Endothelial cell of umbilical vein (primary cell): ENCODE data around the gene PAPPA. TPM values are rescaled to one million over a fixed set of nuclear protein-coding genes. Genes with fewer than 3 reads are reported as not detected.

Source experiments
- BruUV-seq: library from RNA; stranded (reverse); fragments of 400-500 nt; replicated peaks from 2 replicates; lab custom pipeline; 2021; lab: Mats Ljungman, UMichigan
- CTCF ChIA-PET: fragments of 300-600, 350-600 bp; sonication (Branson Sonifier 250); formaldehyde crosslinking; loops from one replicate; lab custom pipeline; 2021; ENCODE audit warnings: antibody characterized with exemption, inconsistent platforms; lab: Charles Lee
- POLR2A ChIA-PET: fragments of 300-600, 350-600 bp; sonication (Branson Sonifier 250); formaldehyde crosslinking; loops from one replicate; lab custom pipeline; 2021; ENCODE audit warnings: antibody characterized with exemption, inconsistent platforms; lab: Charles Lee
- DNase-seq: peaks from one replicate; pipeline ENCODE4 v3.0.0-alpha.2; 2011; ENCODE audit warnings: low read depth, low spot score
- FAIRE-seq: peaks from 2 replicates; lab custom pipeline; 2011; peaks lifted over from hg19 to GRCh38; lab: Jason Lieb, UNC
- H2AFZ ChIP-seq: 2 replicates; pipeline ENCODE4 v1.6.0; 2012; ENCODE audit warnings: low read depth, low read length, control low read depth, inconsistent platforms
- H3K27ac ChIP-seq: 2 replicates; pipeline ENCODE4 v1.5.1; 2011; ENCODE audit warnings: low read depth, mild to moderate bottlenecking, control low read depth, low read length, moderate library complexity; ENCODE audit not compliant: insufficient read depth
- H3K27me3 ChIP-seq, 2 experiments: 2 replicates each; pipeline versions ENCODE4 v1.6.0 to v1.6.1; 2011; ENCODE audit warnings: low read length in 2 of 2, mixed read lengths in 1 of 2; ENCODE audit not compliant: control insufficient read depth in 2 of 2, insufficient read depth in 2 of 2
- H3K36me3 ChIP-seq, 2 experiments: 2 replicates in 1 of 2; 3 replicates in 1 of 2; pipeline ENCODE4 v1.5.1; 2011; ENCODE audit warnings: low read length in 2 of 2, mild to moderate bottlenecking in 1 of 2, moderate library complexity in 1 of 2; ENCODE audit not compliant: control insufficient read depth in 2 of 2, insufficient read depth in 2 of 2; ENCODE audit errors: extremely low read depth in 1 of 2
- H3K4me1 ChIP-seq: 3 replicates; pipeline ENCODE4 v1.5.1; 2011; ENCODE audit warnings: mild to moderate bottlenecking, low read length; ENCODE audit not compliant: control insufficient read depth, insufficient read depth; ENCODE audit errors: extremely low read depth
- H3K4me2 ChIP-seq: 2 replicates; pipeline ENCODE4 v1.6.1; 2011; ENCODE audit warnings: low read length, control low read depth, mixed read lengths; ENCODE audit not compliant: insufficient read depth
- H3K4me3 ChIP-seq, 3 experiments: fragments of 200-600 bp in 1 of 3; sonication (generic), shearing (Covaris generic) in 1 of 3; replicated peaks in 1 of 3; 2 replicates each; pipeline ENCODE4 v1.5.1; 2011 to 2016; ENCODE audit warnings: control low read depth in 3 of 3, low read length in 3 of 3, mild to moderate bottlenecking in 2 of 3, inconsistent platforms in 1 of 3, low read depth in 1 of 3, moderate library complexity in 1 of 3; ENCODE audit not compliant: insufficient read depth in 1 of 3
- H3K79me2 ChIP-seq: 2 replicates; pipeline ENCODE4 v1.6.0; 2012; ENCODE audit warnings: low read length, inconsistent platforms; ENCODE audit not compliant: control insufficient read depth, insufficient read depth
- H3K9ac ChIP-seq: replicated peaks from 2 replicates; pipeline ENCODE3; 2011; ENCODE audit warnings: low read length, control low read depth; ENCODE audit not compliant: insufficient read depth; ENCODE audit errors: extremely low read depth
- H3K9me1 ChIP-seq: replicated peaks from 3 replicates; pipeline ENCODE4 v1.6.0; 2011; ENCODE audit warnings: mild to moderate bottlenecking, low read length; ENCODE audit not compliant: control insufficient read depth, insufficient read depth; ENCODE audit errors: extremely low read depth
- H3K9me3 ChIP-seq: replicated peaks from 2 replicates; pipeline ENCODE4 v1.5.1; 2012; ENCODE audit warnings: low read length, inconsistent platforms; ENCODE audit not compliant: control insufficient read depth, insufficient read depth
- H4K20me1 ChIP-seq: replicated peaks from 2 replicates; pipeline ENCODE3; 2011; ENCODE audit warnings: mild to moderate bottlenecking, low read length; ENCODE audit not compliant: control insufficient read depth, insufficient read depth; ENCODE audit errors: extremely low read depth
- CTCF ChIP-seq, 2 donors: IDR thresholded peaks; 1 replicate in 1 of 2; 2 replicates in 1 of 2; pipeline ENCODE4 v1.5.1; 2011; ENCODE audit warnings: low read length in 2 of 2, mild to moderate bottlenecking in 2 of 2, moderate library complexity in 2 of 2, control low read depth in 1 of 2, inconsistent platforms in 1 of 2, low read depth in 1 of 2; ENCODE audit not compliant: insufficient read depth in 1 of 2; ENCODE audit errors: extremely low read depth in 1 of 2
- EZH2 ChIP-seq: IDR thresholded peaks from 2 replicates; pipeline ENCODE4 v1.6.1; 2012; ENCODE audit warnings: borderline replicate concordance, low read depth, mild to moderate bottlenecking, moderate library complexity, low read length, inconsistent platforms; ENCODE audit not compliant: severe bottlenecking
- FOS ChIP-seq: IDR thresholded peaks from 2 replicates; pipeline ENCODE4 v1.6.1; 2011; ENCODE audit warnings: mild to moderate bottlenecking, low read length, moderate library complexity, borderline replicate concordance; ENCODE audit not compliant: insufficient read depth
- GATA2 ChIP-seq: IDR thresholded peaks from 2 replicates; pipeline ENCODE4 v1.7.0; 2011; ENCODE audit warnings: low read depth, mild to moderate bottlenecking, moderate library complexity, mixed read lengths, low read length; ENCODE audit not compliant: insufficient read length, insufficient read depth
- JUN ChIP-seq: IDR thresholded peaks from 2 replicates; pipeline ENCODE4 v1.6.1; 2011; ENCODE audit warnings: borderline replicate concordance, low read depth; ENCODE audit not compliant: insufficient read length, insufficient read depth
- MAX ChIP-seq: IDR thresholded peaks from 2 replicates; pipeline ENCODE4 v1.6.1; 2011; ENCODE audit not compliant: insufficient read depth, insufficient read length
- MYC ChIP-seq: IDR thresholded peaks from one replicate; pipeline ENCODE4 v1.6.1; 2011; ENCODE audit warnings: mild to moderate bottlenecking, low read depth, low read length
- POLR2A ChIP-seq: IDR thresholded peaks from 2 replicates; pipeline ENCODE4 v1.6.1; 2012; ENCODE audit warnings: low read depth, mild to moderate bottlenecking, control low read depth, low read length
- POLR2AphosphoS5 ChIP-seq: IDR thresholded peaks from 2 replicates; pipeline ENCODE4 v1.6.1; 2012; ENCODE audit warnings: low read depth, mild to moderate bottlenecking, control low read depth, low read length, moderate library complexity; ENCODE audit not compliant: insufficient read depth
- dilution Hi-C: fragments of 300-500 bp; cut with MboI; formaldehyde crosslinking; loops from one replicate; pipeline ENCODE4 v1.15.0; 2019; ENCODE audit warnings: low sequenced_read_pairs; ENCODE audit not compliant: extremely low pct_ligation_motif_present
- intact Hi-C: fragments of 100-400 bp; cut with micrococcal nuclease; formaldehyde crosslinking; loops from one replicate; pipeline ENCODE4 v1.10.0; 2022
- polyA plus RNA-seq, 4 experiments: library from polyadenylated mRNA; depleted of rRNA in 3 of 4; stranded (reverse) in 3 of 4; unstranded in 1 of 4; fragments of >200 nt; gene quantifications; 2 replicates each; pipeline versions ENCODE4 v1.2.1 to v1.2.3, GENCODE V29; 2011 to 2012; ENCODE audit warnings: missing spikeins in 1 of 4
- total RNA-seq: library from RNA; stranded (reverse); gene quantifications from 2 replicates; pipeline ENCODE4 v1.2.3, GENCODE V29; 2021

The PAPPA gene
- total and polyA plus RNA-seq, 2 donors (not counting 3 experiments of a cell fraction or from before 2014, with no cell fraction given): 0.13 to 0.41 TPM

GRCh38 chr9:116322521-116322920, 168.9 kb downstream of the PAPPA start:
- no peak overlapping the region for H3K4me2 ChIP-seq
- FAIRE-seq (no peak), DNase-seq (no peak)
- dilution Hi-C loops: no loop called here
- no peak overlapping the region for H3K4me3 ChIP-seq
- CTCF ChIA-PET: no interaction called here
- no peaks in the 10 kb centered on the region for H3K79me2 ChIP-seq
- no peaks in the 10 kb centered on the region for H4K20me1 ChIP-seq
- no peak overlapping the region for H3K9ac ChIP-seq
- H3K36me3 ChIP-seq: no peaks in the 10 kb centered on the region
- H2AFZ ChIP-seq: no peak overlapping the region
- H3K9me1 ChIP-seq: no peaks in the 10 kb centered on the region
- no peak for TF ChIP-seq JUN
- TF ChIP-seq POLR2A: no peak
- no peak for TF ChIP-seq EZH2
- no peak for TF ChIP-seq POLR2AphosphoS5
- TF ChIP-seq MAX: no peak
- TF ChIP-seq FOS: no peak
- no peak for TF ChIP-seq MYC
- TF ChIP-seq GATA2: no peak
- no peak for TF ChIP-seq CTCF (IDR thresholded peaks at IDR 0.05; ENCODE audit: extremely low read depth in 1 of 2, insufficient read depth in 1 of 2, low read depth in 1 of 2, low read length in 2 of 2)
- no peaks in the 10 kb centered on the region for H3K9me3 ChIP-seq
- BruUV-seq: no TSS peak
- POLR2A ChIA-PET: no interaction called here
- no peaks in the 10 kb centered on the region for H3K4me1 ChIP-seq
- no peaks in the 10 kb centered on the region for H3K27me3 ChIP-seq
- no peak overlapping the region for H3K27ac ChIP-seq
- intact Hi-C loops: no loop called here
